8988T (cell line): ENCODE measurements around the gene SIPA1L3.

ENCODE experiments used
- DNase-seq: peaks from one replicate; pipeline ENCODE4 v3.0.0; 2011

The SIPA1L3 gene

DNA sequence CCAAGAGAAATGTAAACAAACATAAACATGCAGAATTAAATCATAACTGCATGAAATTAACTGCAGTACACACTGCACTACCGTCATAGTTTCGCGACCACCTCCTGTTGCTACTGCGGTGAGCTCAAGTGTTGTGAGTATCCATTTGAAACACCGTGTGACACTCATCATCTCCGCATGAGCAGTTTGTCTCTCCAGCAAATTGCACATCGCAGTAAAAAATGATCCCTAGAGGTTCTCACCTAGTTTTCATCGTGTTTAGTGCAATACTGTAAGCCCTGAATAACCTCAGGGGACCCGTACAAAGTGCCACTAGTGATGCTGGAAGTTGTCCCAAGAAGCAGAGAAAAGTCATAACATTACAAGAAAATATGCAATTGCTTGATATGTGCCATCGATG is 169.3 kb downstream of the SIPA1L3 start:
- DNase-seq, result no peak

DNA sequence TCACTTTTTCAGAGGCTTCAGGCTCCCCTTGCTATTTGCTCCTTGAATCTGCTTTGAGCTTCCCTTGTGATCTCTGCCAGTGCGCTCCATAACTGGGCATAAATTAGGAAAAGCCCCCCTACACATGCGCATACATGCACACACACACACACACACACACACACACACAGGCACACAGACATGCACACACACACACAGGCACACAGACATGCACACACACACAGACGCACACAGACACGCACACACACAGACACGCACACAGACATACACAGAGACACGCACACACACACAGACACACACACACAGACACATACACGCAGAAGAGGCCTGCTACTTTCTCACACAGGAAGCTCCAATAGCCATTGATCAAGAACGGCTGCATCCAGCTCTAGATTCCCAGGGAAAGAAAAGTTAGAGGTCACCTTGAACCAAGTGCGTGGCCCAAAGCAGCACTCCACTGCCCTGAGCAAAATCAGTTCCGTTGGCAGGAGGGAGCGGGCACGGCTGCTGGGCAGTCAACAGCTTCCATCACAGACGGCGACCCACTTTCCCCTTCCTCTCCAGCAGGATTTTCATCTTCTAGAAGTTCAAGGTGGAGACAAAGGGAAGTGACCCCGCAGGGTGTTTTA is 171.4 kb downstream of the SIPA1L3 start:
- no peak for DNase-seq

DNA sequence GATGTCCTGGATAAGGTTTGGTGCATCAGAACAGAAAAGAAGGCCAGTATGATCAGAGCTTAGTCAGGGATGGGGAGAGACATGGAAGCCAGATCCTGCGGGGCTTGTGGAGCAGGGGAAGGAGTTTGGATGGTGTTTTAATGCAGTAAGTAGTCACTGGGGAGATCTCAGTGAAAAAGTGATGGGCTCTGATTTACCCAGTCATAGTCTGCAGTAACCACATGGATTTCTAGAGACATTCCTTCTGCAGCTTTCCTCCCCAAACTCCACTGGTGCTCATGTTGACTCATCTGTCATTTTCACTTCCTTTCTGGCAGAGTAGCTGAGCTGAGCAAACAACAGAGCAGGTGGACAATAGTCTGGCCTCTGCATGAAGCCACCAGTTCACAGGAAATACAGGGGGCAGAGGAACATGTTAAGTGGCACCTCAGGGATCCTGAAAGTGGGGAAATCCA is 172.9 kb downstream of the SIPA1L3 start:
- peak; percentile 97 for DNase-seq

DNA sequence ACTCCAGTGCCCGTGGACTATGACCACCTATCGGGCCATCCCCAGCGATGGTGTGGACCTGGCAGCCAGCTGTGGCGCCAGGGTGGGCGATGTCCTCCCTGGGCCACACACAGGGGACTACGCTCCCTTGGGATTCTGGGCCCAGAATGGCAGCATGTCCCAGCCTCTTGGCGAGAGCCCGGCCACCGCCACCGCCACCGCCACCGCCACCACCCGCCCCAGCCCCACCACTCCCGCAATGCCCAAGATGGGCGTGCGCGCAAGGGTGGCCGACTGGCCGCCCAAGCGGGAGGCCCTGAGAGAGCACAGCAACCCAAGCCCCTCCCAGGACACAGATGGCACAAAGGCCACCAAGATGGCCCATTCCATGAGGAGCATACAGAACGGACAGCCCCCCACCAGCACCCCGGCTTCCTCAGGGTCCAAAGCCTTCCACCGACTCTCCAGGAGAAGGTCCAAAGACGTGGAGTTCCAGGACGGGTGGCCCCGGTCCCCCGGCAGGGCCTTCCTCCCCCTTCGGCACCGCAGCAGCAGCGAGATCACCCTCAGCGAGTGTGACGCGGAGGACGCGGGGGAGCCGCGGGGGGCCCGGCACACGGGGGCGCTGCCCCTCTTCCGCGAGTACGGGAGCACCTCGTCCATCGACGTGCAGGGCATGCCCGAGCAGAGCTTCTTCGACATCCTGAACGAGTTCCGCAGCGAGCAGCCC is 174.7 kb downstream of the SIPA1L3 start:
- DNase-seq, result no peak

DNA sequence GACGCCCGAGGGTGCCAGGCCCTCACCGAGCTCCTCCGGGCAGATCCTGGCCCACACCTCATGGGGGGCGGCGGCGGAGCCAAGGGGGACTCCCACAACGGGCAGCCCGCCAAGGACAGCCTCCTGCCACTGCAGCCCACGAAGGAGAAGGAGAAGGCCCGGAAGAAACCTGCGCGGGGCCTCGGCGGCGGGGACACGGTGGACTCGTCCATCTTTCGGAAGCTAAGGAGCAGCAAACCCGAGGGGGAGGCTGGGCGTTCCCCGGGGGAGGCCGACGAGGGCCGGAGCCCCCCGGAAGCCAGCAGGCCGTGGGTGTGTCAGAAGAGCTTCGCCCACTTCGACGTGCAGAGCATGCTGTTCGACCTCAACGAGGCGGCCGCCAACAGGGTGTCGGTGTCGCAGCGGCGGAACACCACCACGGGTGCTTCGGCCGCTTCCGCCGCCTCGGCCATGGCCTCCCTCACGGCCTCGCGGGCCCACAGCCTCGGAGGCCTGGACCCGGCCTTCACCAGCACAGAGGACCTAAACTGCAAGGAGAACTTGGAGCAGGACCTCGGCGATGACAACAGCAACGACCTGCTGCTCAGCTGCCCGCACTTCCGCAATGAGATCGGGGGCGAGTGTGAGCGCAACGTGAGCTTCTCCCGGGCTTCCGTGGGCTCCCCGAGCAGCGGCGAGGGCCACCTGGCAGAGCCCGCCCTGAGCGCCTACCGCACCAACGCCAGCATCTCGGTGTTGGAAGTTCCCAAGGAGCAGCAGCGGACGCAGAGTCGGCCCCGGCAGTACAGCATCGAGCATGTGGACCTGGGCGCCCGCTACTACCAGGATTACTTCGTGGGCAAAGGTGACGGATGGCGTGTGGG is 175.5 kb downstream of the SIPA1L3 start:
- DNase-seq, result no peak

DNA sequence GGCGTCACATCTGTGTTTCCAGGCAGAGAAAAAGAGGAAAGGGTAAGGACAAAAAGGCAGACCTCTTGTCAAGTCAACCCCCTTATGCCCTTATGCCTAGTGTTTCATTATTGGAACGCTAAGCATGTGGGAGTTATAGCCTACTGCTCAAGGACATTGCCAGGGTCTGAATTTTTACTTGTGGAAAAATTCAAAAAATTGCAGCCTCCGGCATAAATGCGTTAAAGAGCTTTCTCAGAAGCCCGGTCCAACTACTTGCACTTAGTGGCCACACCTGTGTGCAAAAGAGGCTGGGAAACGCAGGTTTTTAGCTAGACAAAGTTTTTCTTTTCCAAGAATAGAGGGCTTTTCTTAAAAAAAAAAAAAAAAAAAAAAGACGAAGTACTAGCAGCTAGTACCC is 177.2 kb downstream of the SIPA1L3 start:
- DNase-seq, result no peak

DNA sequence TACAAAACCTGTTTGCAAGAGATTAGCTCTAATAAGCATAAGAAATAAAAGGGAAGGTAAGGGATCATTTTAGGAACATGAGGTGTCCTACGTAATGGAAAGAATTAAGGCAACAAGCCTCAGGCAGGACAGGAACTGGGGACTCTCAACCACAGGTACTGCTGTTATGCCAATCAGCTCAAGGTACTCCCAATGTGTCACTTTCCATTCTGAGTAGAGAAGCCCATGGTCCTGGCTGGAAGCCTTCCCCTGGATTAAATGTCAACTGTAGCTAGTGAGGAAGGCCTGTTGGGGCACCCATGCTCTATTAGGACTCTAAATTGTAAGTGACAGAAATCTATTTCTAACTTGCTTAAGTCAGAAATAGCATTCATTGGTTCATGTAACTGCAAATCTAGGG is 182.4 kb downstream of the SIPA1L3 start:
- no peak for DNase-seq

DNA sequence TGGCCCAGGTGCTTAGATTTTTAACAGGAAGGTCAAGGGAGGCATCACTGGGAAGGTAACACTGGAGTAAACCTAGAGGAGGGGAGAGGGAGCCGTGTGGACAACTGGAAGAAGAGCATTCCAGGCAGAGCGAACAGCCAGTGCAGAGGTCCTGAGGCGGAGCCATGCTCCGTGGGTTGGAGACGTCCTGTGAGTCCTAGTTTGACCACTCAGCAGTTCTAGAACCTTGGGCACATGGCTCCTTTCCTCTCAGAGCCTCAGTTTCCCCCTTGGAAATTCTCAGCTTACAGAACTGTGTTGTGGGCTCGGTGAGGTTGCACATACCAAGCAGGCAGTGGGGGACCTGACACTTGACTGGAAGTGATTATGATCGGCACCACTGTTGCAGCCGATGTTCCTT is 186.1 kb downstream of the SIPA1L3 start:
- DNase-seq, result no peak

DNA sequence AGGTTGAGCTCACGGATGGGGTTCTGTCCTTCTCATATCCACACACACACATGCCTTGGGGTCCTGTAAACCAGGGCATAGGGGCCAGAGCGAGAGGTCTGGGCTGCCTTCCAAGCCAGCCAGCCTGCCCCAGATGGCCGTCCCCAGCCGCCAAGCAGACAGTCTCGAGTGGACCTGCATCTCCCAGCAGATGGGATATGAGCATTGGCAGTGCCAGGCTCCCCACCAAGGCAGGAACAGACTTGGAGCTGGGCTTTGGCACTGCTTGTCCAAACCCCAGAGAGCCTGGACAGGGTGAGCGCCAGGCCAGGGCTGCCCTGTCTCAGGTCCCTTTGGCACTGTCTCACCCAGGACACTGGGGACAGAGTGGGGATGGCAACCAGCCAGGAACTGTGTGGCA is 186.6 kb downstream of the SIPA1L3 start:
- DNase-seq, result no peak

DNA sequence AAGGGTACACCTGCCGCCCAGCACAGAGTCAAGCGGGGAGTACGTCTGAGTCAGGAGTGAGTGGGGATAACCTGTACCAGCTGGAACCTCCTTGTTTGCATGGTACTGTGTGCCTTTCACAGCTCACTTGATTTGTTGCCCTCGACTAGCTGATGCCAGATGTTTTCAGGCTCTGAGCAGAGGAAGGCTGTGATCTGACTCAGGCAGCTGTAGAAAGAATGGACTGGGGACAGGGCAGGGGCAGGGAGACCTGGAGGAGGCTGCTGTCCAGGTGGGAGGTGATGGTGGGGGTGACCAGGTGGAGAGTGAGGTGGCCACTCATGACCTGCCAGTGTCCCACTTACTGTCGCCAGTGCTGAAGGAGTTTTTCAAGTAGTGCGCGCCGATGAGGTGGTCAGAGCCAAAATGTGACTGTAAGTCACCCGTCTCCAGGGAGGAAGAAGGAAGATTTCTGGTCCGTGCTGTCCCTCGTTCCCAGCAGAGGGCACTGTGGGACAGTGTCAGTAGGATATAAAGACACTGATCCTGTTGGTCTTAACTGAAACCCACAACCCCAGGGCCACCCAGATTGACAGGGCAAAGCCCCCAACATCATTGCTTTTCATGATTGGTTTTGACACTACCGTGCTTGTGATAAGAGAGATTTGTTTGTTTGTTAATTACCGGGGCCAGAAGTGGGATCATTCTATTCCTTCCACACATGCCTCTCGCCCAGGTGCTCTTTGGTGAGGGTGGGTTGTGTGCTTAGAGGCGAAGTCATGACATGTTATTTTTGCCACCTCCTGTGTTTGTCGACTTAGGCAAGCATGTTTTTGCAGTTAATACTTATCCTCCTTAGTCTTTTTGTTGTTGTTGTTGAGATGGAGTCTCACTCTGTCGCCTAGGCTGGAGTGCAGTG is 188.7 kb downstream of the SIPA1L3 start:
- DNase-seq, result peak; percentile 79

DNA sequence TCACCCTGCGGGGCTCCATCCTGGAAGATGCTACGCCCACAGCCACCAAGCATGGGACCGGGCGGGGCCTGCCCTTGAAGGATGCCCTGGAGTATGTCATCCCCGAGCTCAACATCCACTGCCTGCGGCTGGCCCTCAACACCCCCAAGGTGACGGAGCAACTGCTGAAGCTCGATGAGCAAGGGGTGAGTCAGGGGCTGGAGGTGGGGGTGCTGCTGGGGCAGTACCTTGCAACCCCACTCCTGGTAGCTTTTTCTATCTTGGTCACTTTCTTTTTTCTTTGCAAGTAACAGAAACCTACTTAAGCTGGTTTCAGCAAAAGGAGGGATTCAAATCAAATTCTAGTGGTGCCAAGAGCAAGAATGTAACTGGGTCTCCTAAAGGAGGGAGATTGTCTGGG is 193.0 kb downstream of the SIPA1L3 start:
- no peak for DNase-seq

DNA sequence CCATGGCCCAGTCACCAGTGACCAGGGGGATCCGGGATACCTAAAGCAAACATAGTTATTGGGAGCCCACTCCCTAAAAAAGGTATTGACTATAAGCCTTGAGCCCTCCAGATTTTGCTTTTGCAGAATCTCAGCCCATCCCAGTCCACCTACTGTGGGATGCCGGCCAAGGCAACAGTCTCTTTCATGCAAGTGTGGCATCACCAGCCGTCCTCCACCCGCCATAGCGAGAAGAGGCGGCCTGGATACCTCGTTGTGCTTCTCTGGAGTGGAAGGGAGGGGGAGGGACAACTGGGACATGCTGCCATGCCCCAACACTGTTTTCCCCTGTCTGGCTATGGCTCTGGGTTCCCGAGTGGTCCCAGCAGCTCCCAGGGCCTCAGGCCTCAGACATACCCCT is 193.6 kb downstream of the SIPA1L3 start:
- DNase-seq, result no peak

DNA sequence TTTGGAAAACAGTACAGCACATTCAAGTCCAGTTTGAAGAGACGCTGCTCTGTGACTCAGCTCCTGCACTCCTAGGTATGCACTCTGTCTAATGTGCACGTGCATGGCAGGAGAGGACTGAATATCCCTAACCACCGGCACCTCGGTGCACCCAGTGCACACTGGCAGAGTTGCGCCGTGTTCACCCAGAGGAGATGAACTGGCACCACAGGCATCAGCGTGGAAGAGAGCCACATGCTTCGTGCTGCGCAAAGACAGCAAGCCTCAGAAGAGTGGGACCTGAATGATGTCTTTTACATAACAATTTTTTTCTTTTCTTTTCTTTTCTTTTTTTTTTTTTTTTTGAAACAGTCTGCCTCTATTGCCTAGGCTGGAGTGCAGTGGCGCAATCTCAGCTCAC is 194.7 kb downstream of the SIPA1L3 start:
- DNase-seq, result no peak

DNA sequence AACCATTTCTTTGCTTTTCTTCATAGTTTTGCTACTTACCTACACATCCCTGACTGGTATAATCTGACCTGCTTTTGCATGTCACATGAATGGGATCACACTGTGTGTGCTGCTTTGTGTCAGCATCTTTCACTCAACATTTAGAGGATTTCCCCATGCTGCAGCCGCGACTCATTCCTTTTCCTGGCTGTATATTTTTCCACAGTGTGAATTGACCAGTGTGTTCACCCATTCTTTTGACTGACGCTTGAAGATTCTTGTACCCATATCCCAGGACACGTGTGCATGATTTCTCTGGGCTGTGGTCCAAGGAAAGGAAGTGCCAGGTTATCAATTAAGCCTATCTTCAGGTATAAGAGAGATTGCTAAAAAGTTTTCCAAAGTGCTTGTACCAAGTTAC is 198.6 kb downstream of the SIPA1L3 start:
- DNase-seq, result no peak

DNA sequence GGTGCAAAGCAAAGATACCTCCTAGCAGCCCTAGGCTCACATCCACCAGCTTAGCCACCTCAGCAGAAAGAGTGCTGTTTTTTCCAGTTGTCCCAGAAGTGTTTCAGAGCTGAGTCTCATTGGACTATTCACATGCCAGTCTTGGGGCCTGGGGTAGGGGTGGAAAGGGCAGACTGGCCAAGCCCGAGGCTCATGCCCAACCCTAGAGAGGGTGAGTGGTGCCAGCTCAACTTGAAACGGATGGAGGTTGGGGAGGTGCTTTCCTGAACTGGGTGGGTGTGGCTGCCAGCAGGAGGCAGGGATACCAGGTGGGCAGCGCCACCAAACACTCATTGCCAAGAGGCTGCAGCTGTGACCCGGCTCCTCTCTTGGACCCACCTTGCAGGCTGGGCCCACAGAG is 200.1 kb downstream of the SIPA1L3 start:
- DNase-seq, result no peak

DNA sequence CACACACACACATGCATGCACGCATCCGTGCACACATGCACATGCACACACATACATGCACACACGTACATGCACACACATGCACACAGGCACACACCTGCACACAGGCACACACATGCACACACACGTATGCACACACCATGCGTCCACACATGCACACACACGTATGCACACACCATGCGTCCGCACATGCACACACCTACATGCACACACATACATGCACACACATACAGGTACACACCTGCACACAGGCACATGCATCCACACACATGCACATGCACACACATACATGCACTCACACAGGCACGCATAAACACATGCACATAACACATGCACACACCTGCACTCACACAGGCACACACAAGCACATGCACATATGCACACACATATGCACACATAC is 204.9 kb downstream of the SIPA1L3 start:
- DNase-seq, result no peak

DNA sequence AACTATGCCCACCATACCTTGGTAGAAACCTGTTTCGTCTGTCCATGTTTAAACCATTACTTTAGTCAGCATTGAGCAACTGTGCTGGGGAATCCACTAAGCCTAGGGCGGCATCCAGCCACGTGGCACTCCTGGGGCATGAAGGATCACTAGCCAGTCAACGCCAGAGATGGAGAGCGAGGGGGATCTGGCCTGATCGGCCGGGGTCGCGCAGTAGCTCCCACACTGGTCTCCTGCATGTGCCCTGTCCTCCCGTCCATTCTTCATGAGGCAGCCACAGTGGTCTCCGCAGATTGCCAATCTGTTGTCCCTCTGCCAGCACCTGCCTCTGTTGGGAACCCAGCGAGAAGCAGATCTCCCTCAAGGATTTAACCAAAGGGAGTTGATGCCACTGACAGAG is 207.6 kb downstream of the SIPA1L3 start:
- no peak for DNase-seq

DNA sequence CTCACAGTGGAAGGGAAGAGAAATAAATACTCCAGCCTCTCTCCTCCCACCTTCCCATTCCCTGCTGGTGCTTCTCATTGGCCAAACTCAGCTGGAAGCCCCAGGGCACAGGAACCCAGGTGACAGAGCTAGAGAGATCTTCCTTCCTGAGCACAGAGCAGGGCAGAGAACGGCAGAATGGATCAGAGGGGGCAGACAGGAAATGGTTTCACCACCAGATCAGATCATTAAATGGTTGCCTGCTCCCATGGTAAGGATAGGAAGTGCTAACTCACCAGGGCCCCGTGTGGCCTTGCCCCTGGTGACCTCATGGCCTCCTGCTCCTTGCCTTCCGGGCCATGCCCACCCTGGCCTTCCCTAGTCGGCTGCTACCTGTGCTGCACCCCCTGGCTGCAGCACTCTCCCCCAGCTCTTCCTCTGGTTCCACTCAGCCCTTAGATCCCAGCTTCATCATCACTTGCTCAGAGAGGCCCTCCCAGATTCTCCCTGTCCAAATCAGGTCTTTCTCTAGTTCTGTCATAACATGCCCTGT is 208.3 kb downstream of the SIPA1L3 start:
- DNase-seq, result no peak

DNA sequence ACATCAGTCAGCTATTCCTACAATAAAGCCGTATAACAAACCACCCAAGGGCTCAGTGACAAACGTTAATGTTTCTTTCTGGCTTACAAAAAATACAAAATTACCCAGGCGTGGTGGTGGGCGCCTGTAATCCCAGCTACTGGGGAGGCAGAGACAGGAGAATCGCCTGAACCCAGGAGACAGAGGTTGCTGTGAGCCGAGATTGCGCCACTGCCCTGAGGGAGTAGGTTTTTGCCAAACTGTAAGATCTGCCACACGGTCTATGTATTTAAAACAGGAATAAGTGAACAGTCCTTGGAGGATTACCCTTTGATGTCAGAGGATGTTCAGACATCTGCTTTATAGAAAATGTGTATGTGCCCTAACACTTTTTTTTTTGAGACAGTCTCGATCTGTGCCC is 211.2 kb downstream of the SIPA1L3 start:
- DNase-seq, result no peak

DNA sequence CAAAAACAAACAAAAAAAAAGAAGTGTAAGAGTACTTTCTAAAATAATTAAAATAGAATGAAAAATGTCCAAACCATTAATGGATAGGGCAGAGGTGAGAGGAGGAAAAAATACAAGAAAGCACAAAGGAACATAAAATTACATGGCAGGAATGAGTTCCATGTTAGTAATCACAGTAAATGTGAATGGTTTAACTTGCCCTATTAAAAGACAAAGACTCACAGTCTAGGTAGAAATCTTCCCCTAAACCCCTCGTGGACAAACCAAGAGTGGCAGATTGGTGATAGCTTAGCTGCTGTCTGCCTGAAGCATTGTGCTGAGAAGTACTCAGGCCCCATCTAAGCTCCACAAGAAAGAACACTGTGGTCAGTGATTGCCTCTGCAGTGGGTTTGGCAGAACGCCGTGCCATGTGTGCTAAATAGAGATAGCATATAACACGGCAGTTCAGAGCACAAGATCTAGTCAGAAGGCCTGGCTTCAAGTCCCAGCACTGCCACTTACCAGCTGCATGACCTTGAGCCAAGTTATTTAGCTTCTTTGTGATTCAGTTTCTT is 213.5 kb downstream of the SIPA1L3 start:
- no peak for DNase-seq

DNA sequence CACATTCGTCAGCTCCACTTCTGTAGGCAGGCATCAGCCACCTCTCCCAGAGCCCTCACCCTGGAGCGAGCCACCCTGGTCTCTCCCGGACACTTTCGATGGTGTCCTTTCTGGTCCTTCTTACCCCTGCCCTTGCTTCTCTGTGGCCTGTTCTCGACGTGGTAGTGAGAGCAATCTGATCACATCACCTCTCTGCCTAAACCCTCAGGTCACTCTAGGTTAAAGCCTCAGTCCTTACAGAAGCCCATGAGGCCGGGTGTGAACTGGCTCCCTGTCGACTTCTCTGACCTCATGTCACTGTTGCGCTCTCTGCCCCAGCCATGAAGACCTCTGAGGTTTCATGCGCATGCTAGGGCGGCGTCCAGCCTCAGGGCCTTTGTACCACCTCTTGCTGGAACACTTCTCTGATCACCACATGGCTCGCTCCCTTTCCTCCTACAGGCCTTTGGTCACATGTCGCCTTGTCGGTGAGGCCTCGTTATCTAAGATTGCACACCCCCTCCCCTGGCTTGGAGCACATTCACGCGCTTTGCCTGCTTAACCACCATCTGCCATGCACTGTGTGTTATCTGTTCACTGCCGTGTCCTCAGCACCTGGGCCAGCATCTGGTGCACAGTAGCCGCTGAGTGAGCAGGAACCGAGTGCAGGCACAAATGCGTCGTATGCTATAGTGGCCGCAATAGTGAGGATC is 215.5 kb downstream of the SIPA1L3 start:
- DNase-seq, result no peak

DNA sequence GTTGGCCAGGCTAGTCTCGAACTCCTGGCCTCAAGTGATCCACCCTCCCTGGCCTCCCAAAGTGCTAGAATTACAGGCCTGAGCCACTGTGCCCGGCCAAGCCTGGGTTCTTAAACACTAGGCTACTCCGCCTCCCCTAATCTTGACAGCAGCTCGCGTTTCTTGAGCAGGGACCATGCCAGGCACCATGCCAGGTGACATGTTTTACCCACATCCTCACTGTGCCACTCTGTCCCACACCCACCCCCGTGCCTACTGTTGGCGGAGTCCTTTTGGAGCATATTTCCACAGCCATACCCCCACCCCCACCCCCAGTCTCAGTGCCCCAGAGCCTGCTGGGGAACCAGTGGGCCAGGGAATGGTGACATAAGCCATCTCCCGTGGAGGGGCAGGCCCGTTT is 218.2 kb downstream of the SIPA1L3 start:
- no peak for DNase-seq
